GM12865 (cell line): ENCODE measurements around the gene AP4E1.

Source experiments
- DNase-seq: peaks from one replicate; pipeline ENCODE4 v3.0.0; 2010; ENCODE audit warnings: low read depth
- H3K4me3 ChIP-seq: 2 replicates; pipeline ENCODE4 v1.5.1; 2011; ENCODE audit warnings: mild to moderate bottlenecking, low read depth, low read length, control low read depth
- CTCF ChIP-seq: IDR thresholded peaks from 2 replicates; pipeline ENCODE4 v1.5.1; 2011; ENCODE audit warnings: low read length, control low read depth, low read depth, inconsistent platforms; ENCODE audit not compliant: insufficient read depth; ENCODE audit errors: missing control alignments

AP4E1 gene

GRCh38 chr15:51007131-51007666 lies 98.7 kb downstream of the AP4E1 start:
- no peak for TF ChIP-seq CTCF
- DNase-seq: no peak
- H3K4me3 ChIP-seq: no peak overlapping the region

- TF ChIP-seq CTCF: no peak
- DNase-seq: no peak
- no peak overlapping the region for H3K4me3 ChIP-seq
These were observed 102.7 kb downstream of the AP4E1 start for GRCh38 chr15:51011212-51011611.

GRCh38 chr15:51016615-51017014 lies 108.1 kb downstream of the AP4E1 start:
- H3K4me3 ChIP-seq: no peak overlapping the region
- TF ChIP-seq CTCF: no peak
- DNase-seq: no peak

GRCh38 chr15:51022206-51022605 lies 113.7 kb downstream of the AP4E1 start:
- TF ChIP-seq CTCF: no peak
- no peak overlapping the region for H3K4me3 ChIP-seq
- no peak for DNase-seq

DNA sequence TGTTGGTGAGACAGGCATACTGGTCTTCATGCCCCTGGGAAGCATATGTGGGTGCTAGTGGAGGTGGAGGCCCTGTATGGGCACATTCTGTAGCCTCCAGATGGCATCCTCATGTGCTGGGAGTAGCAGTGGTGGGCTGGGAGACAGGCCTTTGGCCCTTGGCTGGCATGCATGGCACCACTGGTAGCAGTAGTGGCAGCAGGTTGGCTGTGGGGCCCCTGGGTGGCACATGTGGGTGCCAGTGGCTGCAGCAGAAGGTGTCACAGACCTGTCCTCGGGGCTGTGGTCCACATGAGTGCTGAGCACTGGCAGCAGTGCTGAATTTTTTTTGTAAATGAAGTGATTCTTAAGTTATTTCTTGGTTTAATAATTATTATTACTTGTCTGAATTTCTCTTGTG lies 115.0 kb downstream of the AP4E1 start:
- DNase-seq: no peak
- no peak for TF ChIP-seq CTCF
- no peak overlapping the region for H3K4me3 ChIP-seq

DNA sequence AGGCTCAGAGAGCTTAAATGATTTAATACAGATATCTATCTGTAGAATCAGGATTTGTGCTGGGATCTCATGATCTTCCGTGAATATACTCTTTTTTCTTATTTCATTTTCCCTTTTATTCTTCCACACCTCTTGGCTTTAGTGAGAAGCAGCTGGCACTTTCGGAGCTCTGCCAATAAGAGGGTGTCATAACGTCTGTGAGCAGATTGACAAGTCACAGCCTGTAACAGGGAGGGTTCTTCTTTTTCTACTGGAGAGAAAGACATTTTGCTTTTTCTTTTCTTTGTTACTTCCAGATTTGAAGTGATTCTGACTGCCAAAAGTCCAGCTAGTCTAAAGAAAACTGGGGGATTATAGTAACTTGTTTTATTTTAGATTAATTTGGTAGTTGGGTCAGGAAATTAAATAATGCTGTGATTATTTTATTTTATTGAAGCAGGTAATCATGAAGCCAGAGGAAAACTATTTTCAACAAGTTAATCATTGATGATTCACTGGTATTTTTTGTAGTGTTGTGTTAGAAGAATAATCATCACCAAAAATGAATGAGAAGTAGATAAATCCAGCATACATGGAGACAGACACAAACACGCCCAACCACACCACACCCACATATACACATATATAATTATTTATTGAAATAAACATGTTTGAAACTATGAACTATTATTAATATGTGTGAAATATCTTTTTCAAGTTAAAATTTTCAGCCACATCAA lies 116.4 kb downstream of the AP4E1 start:
- no peak overlapping the region for H3K4me3 ChIP-seq
- no peak for DNase-seq
- no peak for TF ChIP-seq CTCF

DNA sequence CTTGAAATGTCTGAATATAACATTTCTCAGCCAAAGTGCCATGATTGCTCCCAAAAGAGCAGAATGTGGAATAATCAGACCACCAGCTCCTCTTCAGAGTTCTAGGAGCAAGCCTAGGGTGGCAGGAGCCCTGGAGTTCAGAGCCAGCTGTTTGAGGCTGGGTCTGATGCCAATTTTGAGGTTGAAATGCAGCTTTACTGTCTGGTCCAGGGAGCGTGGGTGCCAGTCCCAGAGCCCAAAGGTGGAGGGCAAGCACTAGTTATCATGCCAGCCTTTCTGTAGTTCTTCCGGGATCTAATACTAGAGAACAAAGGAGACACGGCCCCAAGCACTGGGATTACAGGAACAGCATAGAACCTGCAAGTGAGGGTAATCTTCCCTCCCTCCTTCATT lies 117.0 kb downstream of the AP4E1 start:
- no peak overlapping the region for H3K4me3 ChIP-seq
- no peak for TF ChIP-seq CTCF
- no peak for DNase-seq
